Esophagus muscularis mucosa (tissue), 4 donors: ENCODE measurements around the gene PTCD1.

Experiments
- EP300 ChIP-seq: sonication (generic); formaldehyde crosslinking; IDR thresholded peaks from one replicate; pipeline ENCODE4 v1.6.1; 2017; ENCODE audit warnings: antibody characterized with exemption
- POLR2A ChIP-seq: fragments of 450-650 bp; IDR thresholded peaks from one replicate; pipeline ENCODE4 v1.6.1; 2017; ENCODE audit warnings: antibody characterized with exemption, moderate library complexity, mild to moderate bottlenecking, low read depth
- POLR2AphosphoS5 ChIP-seq, 2 donors: sonication (generic); formaldehyde crosslinking; IDR thresholded peaks; one replicate each; pipeline ENCODE4 v1.6.1; 2017; ENCODE audit warnings: antibody characterized with exemption in 2 of 2
- TF ChIP-seq, protein P1 (sequence below), 3 experiments: fragments of 200-600 bp in 2 of 3; fragments of 450-650 bp in 1 of 3; sonication (generic) in 2 of 3; IDR thresholded peaks; one replicate each; pipeline ENCODE4 v1.5.1; 2017 to 2019; ENCODE audit warnings: antibody characterized with exemption in 3 of 3, mild to moderate bottlenecking in 2 of 3, moderate library complexity in 1 of 3

DNA sequence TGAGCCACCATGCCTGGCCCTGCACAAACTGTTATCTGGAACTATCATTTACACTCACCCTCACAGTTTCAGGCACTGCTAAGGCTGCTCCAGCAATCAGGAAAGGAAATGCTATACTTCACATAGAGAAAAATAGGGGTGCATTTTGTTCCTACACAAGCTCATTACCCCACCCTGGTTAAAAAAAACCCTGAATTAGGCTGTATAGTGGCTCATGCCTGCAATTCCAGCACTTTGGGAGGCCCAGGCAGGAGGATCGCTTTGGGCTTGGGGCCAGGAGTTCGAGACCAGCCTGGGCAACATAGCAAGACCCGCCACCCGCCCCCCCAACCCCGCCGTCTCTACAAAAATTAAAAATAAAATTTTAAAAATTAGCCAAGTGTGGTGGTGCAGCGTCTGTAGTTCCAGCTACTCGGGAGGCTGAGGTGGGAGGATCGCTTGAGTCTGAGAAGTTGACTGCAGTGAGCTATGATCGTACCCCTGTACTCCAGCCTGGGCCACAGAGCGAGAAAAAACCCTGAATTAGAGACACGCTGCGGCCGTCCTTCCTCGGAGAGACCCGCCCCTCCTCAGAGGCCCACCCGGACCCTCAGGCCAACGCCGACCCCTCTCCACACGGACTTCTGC lies 539 bp downstream of the PTCD1 start:
- TF ChIP-seq, protein P1, sequence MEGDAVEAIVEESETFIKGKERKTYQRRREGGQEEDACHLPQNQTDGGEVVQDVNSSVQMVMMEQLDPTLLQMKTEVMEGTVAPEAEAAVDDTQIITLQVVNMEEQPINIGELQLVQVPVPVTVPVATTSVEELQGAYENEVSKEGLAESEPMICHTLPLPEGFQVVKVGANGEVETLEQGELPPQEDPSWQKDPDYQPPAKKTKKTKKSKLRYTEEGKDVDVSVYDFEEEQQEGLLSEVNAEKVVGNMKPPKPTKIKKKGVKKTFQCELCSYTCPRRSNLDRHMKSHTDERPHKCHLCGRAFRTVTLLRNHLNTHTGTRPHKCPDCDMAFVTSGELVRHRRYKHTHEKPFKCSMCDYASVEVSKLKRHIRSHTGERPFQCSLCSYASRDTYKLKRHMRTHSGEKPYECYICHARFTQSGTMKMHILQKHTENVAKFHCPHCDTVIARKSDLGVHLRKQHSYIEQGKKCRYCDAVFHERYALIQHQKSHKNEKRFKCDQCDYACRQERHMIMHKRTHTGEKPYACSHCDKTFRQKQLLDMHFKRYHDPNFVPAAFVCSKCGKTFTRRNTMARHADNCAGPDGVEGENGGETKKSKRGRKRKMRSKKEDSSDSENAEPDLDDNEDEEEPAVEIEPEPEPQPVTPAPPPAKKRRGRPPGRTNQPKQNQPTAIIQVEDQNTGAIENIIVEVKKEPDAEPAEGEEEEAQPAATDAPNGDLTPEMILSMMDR (IDR thresholded peaks at IDR 0.05), result no peak
- TF ChIP-seq POLR2A (no peak), EP300 (no peak), POLR2AphosphoS5 (IDR thresholded peaks at IDR 0.05) (no peak)
